Subcutaneous abdominal adipose tissue (tissue), 5 donors: ENCODE measurements around the gene LTBP3.

ENCODE experiments used
- H3K27ac ChIP-seq: one replicate; pipeline ENCODE4 v1.7.0; 2013; ENCODE audit warnings: low read depth, mild to moderate bottlenecking, inconsistent platforms, low read length, moderate library complexity
- H3K27me3 ChIP-seq, 5 donors: one replicate each; pipeline ENCODE4 v1.7.0; 2013; ENCODE audit warnings: low read length in 5 of 5, inconsistent platforms in 1 of 5; ENCODE audit not compliant: control insufficient read depth in 5 of 5, insufficient read depth in 4 of 5
- H3K36me3 ChIP-seq, 5 donors: one replicate each; pipeline ENCODE4 v1.7.0; 2013; ENCODE audit warnings: low read length in 5 of 5; ENCODE audit not compliant: control insufficient read depth in 5 of 5, insufficient read depth in 5 of 5
- H3K4me1 ChIP-seq, 5 donors: one replicate each; pipeline ENCODE4 v1.7.0; 2013; ENCODE audit warnings: low read length in 5 of 5, mild to moderate bottlenecking in 3 of 5, moderate library complexity in 1 of 5; ENCODE audit not compliant: control insufficient read depth in 5 of 5, insufficient read depth in 5 of 5
- H3K4me3 ChIP-seq, 5 donors: one replicate each; pipeline ENCODE4 v1.7.0; 2013; ENCODE audit warnings: low read length in 5 of 5, low read depth in 1 of 5
- H3K9ac ChIP-seq, 5 donors: one replicate each; pipeline ENCODE4 v1.7.0; 2013; ENCODE audit warnings: low read length in 5 of 5, mild to moderate bottlenecking in 4 of 5, moderate library complexity in 3 of 5
- H3K9me3 ChIP-seq, 5 donors: one replicate each; pipeline ENCODE4 v1.7.0; 2013; ENCODE audit warnings: low read length in 5 of 5; ENCODE audit not compliant: control insufficient read depth in 5 of 5
- donor health status: healthy.
- donor health status: healthy.
- donor health status: healthy.
- donor health status: healthy.
- donor health status: healthy.

The LTBP3 gene

DNA sequence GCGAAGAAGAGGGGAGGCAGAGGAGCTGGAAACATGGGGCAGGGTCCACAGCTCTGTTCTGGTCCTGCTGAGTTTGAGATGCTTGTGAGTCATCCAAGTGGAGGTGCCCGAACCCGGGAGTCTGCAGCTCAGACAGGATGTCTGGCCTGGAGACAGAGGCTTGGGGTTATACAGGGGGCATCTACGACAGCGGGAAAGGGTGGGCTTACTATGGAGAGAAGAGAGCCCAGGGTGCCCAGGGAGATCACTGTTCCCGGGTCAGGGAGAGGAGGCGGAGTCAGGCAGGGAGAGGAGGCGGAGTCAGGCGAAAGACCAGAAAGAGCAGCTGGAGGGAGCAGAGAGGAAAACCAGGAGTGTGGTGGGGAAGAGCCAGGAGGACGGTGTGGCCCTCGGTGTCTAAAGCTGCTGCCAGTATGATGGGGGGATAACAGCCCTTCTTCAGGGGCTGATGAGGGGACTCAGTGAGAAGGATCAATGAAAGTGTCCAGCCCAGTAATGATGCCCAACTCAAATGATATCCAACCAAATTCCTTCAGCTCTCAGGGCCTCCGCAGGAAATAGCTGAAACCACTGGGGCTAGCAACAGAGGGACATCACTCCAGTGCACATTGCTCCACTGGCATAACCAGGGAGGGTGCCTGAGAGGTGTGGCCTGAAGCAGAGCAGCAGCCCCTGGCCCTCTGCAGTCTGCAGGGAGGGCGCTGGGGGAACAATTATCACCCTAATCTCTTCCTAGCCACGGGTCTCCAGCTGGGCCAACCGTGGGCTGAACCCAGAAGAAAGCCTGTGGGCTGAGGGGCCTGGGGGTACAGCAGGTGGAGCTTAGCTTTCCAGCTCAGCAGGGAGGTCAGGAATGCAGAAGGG is 2.6 kb upstream of the LTBP3 start:
- H3K36me3 ChIP-seq, result no peaks in the 10 kb centered on the region
- H3K9me3 ChIP-seq, result no peaks in the 10 kb centered on the region
- H3K27me3 ChIP-seq, result no peaks in the 10 kb centered on the region
- H3K4me1 ChIP-seq, result peaks cover 7 to 52% (median 41%) of the 10 kb centered on the region in 5 donors
- peak overlapping the region in 1 of 5 donors; percentile 2 for H3K4me3 ChIP-seq
- H3K27ac ChIP-seq, result no peak overlapping the region
- H3K9ac ChIP-seq, result no peak overlapping the region

GRCh38 chr11:65559951-65560537 is 1.9 kb upstream of the LTBP3 start:
- no peak overlapping the region for H3K27ac ChIP-seq
- peaks cover 7 to 59% (median 49%) of the 10 kb centered on the region in 5 donors for H3K4me1 ChIP-seq
- peak overlapping the region in 1 of 5 donors; percentile 30 for H3K9ac ChIP-seq
- H3K9me3 ChIP-seq, result no peaks in the 10 kb centered on the region
- no peak overlapping the region for H3K4me3 ChIP-seq
- no peaks in the 10 kb centered on the region for H3K27me3 ChIP-seq
- H3K36me3 ChIP-seq, result no peaks in the 10 kb centered on the region

DNA sequence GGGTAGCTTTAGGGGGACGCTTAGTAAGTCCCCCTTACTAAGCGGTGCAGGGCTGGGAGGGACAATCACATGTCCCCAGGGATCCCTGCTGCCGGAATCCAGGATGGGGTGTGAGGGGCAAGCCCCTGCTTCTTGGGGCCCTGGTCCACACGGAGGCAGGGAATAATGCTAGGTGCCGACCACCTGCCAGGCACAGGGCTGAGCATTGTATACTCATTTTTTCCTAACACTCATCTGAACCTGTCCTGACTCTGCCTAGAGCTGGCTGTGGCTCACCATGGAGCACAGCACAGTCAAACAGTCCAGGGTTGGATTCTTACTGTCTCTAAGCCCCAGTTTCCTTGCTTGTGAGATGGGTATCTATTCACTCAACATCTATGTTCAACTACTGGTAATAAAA is 1.4 kb upstream of the LTBP3 start:
- Histone ChIP-seq H3K27me3 (no peaks in the 10 kb centered on the region), H3K4me3 (no peak overlapping the region), H3K36me3 (no peaks in the 10 kb centered on the region), H3K4me1 (peaks cover 7 to 62% (median 52%) of the 10 kb centered on the region in 5 donors), H3K9ac (peak overlapping the region in 2 of 5 donors; percentile 66 to 84), H3K27ac (peak overlapping the region; percentile 85), H3K9me3 (no peaks in the 10 kb centered on the region)

GRCh38 chr11:65558930-65559509 is 861 bp upstream of the LTBP3 start:
- H3K9me3 ChIP-seq, result no peaks in the 10 kb centered on the region
- H3K27me3 ChIP-seq, result no peaks in the 10 kb centered on the region
- H3K27ac ChIP-seq, result peak overlapping the region; percentile 85
- H3K9ac ChIP-seq, result peak overlapping the region in 4 of 5 donors; percentile 62 to 84 (median 72)
- peak overlapping the region; percentile 42 to 64 (median 60) for H3K4me3 ChIP-seq
- peaks cover 7 to 64% (median 53%) of the 10 kb centered on the region in 5 donors for H3K4me1 ChIP-seq
- no peaks in the 10 kb centered on the region for H3K36me3 ChIP-seq

DNA sequence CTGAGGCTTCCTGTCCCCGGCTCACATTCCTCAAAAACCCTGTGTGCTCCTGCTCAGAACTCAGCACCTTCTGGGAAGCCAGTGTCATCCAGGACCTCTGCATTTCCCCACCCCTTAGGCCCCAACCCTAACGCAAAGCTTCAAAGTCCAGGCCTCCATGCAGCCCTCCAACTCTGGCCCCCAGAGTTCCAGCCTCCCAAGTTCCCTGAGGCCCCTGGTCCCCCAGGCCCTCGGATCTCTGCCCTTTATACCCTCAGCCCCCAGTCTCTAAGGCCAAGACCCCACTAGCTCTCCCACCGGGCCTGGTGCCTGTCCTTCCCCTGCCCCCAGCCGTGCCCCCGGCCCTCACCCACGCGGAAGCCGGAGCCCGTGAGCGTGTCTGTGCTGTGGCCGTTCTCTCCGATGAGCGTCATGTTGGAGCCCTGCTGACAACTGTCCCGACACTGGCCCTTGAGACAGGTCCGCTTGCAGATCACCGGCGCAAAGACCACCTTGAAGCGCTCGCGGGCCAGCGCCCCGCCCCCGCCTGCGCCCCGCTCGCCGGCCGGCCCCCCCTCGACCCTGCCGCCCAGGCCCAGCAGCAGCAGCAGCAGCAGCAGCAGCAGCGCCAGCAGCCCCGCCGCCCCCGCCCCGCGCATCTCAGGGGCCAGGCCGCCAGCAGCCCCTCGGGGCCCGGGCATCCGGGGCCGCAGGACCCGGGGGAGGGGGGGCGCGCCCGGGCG is 718 bp downstream of the LTBP3 start:
- Histone ChIP-seq H3K27ac (peak overlapping the region; percentile 85), H3K4me1 (peaks cover 7 to 62% (median 60%) of the 10 kb centered on the region in 5 donors), H3K4me3 (peak overlapping the region; percentile 48 to 65 (median 60)), H3K27me3 (no peaks in the 10 kb centered on the region), H3K9ac (peak overlapping the region in 4 of 5 donors; percentile 65 to 77 (median 72)), H3K9me3 (no peaks in the 10 kb centered on the region), H3K36me3 (peaks cover 0 to 5% (median 2%) of the 10 kb centered on the region in 5 donors)

DNA sequence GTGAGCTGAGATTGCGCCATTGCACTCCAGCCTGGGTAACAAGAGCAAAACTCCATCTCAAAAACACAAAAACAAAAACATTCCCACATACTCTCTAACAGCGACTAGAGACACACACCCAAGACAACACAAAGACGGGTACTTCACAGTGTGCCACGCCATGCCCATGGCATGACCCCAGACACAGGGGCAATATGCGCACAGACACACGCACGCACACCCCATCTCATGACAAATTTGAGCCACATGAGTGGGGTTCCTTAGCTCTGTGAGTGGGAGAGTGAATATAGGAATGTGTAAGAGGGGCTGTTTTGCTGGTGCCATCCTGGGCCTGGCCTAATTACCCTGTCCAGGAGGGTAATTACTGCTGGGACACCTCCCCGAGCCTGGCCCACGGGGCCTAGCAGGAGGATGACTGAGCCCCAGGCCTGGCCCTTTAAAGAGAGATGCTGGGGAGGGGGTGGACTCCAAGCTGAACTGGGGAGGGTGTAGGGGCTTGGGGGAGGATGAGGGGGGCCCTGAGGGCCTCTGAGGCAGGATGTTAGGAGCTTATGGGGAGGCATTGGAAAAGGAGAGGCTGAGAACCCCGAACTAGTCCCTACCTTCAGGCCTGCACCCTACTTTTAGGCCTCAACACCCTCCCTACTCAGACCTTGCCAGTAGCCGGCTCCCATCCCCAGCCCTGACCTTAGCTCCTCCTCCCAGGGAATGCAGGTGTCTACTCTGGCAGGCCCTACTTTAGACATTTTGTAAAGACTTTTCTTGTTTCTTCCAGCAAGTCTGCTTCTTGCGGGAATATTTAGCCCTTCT is 1.5 kb downstream of the LTBP3 start:
- peaks cover 7 to 67% (median 64%) of the 10 kb centered on the region in 5 donors for H3K4me1 ChIP-seq

GRCh38 chr11:65555693-65556231 is 2.4 kb downstream of the LTBP3 start:
- peaks cover 7 to 66% (median 60%) of the 10 kb centered on the region in 5 donors for H3K4me1 ChIP-seq
- H3K27me3 ChIP-seq, result no peaks in the 10 kb centered on the region
- H3K9me3 ChIP-seq, result no peaks in the 10 kb centered on the region
- H3K4me3 ChIP-seq, result no peak overlapping the region
- peak overlapping the region; percentile 74 for H3K27ac ChIP-seq
- peaks cover 0 to 21% (median 17%) of the 10 kb centered on the region in 5 donors for H3K36me3 ChIP-seq
- peak overlapping the region in 3 of 5 donors; percentile 32 to 53 (median 42) for H3K9ac ChIP-seq

More for the DNA sequence above, 1.5 kb downstream of the LTBP3 start:
- Histone ChIP-seq H3K9ac (peak overlapping the region in 3 of 5 donors; percentile 72 to 77 (median 73)), H3K36me3 (peaks cover 0 to 13% (median 8%) of the 10 kb centered on the region in 5 donors), H3K27ac (peak overlapping the region; percentile 74), H3K9me3 (no peaks in the 10 kb centered on the region), H3K27me3 (no peaks in the 10 kb centered on the region), H3K4me3 (peak overlapping the region; percentile 48 to 65 (median 57))

- peaks cover 5 to 58% (median 52%) of the 10 kb centered on the region in 5 donors for H3K4me1 ChIP-seq
- no peaks in the 10 kb centered on the region for H3K27me3 ChIP-seq
- no peaks in the 10 kb centered on the region for H3K9me3 ChIP-seq
- H3K27ac ChIP-seq, result peak overlapping the region; percentile 23
- peaks cover 0 to 22% (median 17%) of the 10 kb centered on the region in 5 donors for H3K36me3 ChIP-seq
- H3K4me3 ChIP-seq, result no peak overlapping the region
- peak overlapping the region in 4 of 5 donors; percentile 28 to 53 (median 37) for H3K9ac ChIP-seq
Observed at GRCh38 chr11:65554842-65555430, 3.2 kb downstream of the LTBP3 start.
